GM18868 (cell line): ENCODE measurements around the gene ZNF516.

ENCODE experiments used
- ATAC-seq: cut with Tn5 transposase; IDR thresholded peaks from one replicate; pipeline ENCODE4 v1.9.1; 2021; ENCODE audit warnings: mild to moderate bottlenecking, moderate library complexity; ENCODE audit not compliant: unreplicated experiment

The ZNF516 gene

GRCh38 chr18:76506974-76507764, 12.1 kb upstream of the ZNF516 start:
- no peak for ATAC-seq

DNA sequence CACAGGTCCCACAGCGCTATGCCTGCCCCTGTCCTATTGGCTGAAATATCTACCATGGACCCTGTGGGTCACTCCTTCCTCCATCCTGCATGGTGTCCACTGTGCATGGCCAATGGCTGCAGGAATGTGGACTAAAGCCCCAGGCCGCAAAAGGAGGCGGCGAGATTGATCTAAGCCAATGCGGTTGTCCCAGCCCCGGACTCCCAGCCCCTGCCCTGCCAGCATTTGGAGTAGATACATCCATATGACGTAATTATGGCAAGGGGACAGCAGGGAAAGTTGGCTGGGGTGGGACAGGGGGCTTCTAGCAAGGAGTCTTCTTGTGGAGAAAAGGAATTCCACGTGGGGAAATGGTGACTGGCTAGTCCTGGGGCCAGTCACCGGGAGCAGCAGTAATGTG, 11.4 kb upstream of the ZNF516 start:
- no peak for ATAC-seq

GRCh38 chr18:76505614-76506013, 10.6 kb upstream of the ZNF516 start:
- ATAC-seq = no peak

DNA sequence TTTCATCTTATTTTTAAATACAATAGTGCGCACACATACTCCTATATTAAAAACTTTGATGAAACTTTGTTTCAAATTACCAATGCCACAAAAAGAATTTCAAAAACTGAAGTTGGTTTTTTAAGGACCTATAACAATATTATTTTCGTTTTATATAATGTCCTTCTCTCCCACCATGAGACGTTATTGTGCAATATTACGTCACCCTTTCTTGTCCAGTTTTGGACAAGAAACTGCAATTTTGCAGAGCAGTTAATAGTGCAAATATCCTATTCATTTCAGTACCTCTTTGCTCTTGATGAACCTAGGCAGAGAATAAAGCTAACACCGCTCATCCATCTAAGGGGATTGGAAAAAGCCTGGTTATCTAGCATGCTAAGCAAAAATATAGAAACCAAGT, 9.7 kb upstream of the ZNF516 start:
- no peak for ATAC-seq

DNA sequence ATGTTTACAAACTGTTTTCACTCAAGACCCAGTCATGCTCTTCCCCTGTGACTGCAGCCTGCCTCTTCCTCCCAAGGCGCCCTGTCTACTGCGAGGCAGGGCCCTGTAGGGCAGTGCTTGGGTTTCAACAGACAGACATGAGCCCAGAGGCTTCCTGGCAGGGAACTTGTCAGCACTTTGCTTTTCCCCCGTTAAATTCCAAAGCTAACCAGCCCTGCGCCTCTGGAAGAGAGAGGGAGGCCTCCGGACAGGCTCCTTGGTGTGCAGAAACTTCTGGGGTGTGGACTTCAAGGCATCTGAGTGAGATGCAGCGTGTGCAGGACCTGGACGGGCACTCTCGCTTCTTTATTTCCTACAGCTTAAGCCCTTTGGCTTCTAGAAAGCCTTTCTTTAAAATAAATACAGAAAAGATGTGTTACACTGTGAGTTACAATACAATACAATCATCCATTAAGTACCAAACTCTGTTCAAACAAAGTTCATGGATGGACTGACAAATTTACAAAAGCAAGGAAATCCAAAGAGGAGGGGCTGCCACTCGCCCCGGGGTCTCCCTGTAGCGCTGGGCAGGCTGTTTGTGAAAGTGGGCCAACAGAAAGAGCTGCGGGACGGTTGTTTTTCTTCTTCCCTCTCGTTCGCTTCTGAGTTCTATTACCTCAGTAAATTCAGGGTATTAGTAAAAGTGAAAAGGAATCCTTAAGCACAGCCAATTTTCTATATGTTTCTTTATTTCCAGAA, 8.8 kb upstream of the ZNF516 start:
- ATAC-seq = no peak

DNA sequence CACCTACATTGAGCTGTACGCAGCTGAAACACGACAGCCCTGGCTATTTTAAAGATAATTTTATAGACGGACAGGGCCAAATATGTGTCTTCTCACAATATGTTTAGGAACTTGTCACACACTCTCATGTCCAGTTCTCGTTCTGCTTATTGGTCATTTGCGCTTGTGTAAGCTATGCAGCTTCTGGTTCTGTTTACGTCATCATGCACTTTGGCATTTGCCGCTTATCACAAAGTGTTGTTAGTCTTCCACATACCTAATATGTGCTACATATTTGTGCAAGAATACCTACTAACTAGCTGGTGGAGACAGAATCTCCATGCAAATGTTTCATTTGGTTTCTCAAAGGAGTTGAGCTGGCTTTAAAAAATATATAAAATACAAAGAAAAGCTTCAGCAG, 7.5 kb upstream of the ZNF516 start:
- ATAC-seq = no peak

DNA sequence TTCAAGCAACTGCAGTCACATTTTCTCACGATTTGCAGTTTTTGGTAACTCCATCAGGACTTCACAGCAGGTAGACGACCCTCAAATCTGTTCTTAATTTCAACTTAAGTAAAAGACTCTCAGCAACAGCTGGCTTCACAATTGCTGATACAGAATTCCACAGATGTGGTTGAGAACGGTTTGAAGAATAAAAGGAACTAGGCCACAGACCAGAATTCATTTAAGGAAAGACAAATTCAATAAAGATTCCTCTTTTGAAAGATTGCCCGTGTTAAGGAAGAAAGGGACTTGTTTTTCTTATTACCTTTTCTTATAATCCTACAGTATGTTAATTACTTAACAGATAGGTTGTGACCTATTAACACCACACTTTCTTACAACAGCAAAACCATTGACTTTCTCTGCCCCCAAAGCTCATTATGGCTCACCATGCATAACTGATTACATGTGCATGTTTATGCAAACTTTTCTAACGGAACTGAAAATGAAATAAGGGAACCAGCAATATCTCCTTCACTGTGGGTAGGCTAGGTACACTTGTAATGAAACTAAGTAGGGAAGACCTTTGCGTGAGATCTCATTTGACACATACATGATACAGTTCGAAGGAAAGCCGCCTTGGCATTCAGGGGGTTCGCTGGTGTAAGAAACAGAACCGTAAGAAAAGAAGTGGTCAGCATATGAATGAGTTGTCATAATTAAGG, 4.7 kb upstream of the ZNF516 start:
- peak; percentile 89 for ATAC-seq

DNA sequence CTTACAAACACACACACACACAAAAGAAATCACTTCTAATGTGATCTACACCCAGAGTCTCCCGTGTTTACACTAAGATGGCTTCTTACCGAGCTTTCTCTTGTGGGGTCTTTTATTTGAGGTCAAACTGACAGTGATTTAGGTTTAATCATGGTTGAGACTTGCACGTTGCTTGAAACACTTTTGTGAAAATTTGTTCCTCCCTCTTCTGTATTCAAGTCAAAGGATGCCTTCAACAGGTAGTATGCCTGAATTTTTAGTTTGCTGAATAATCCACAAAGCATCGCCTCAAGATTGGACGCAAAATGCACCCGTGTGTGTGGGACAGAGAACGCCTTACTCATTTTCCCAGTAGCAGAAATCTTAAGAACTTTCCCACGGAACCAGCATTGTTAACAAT, 4.0 kb upstream of the ZNF516 start:
- no peak for ATAC-seq

DNA sequence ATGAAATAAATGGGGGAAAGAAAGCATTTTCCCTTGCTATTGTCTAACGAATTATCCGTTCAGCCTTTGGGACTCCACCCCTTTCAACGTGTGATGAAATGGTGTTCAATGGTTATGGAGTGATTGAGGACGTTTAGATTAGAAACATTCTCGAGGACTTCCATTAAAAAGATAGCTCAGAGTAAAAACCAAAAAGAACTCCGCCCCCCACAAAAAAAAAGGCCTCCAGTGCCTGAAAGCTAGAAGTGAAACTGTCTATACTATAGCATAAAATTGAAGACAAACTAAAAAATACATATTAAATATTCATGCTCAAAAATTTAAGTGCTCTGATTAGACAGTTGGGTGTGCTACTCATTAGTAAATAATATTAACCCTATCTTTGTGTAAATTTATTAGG, 3.0 kb upstream of the ZNF516 start:
- no peak for ATAC-seq

DNA sequence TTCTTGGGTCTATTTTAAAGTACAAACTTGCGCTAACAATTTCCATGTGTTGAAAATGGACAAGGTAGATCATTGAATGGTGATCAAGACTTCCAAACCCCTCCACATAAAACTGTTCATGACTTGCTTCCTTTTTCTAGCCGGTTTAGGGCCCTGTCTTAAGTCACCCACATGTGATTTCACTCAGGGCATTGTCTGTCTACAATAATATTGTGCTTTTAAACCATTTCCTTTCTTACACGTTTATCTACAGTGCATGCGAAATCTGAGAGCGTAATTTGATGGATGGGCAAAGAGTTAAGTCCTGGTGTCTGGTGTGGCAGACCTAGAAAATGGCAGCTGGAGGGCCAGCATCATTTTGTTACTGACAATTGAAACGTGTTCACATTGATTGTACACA, 2.0 kb upstream of the ZNF516 start:
- no peak for ATAC-seq

- ATAC-seq = no peak
These were observed 1.3 kb upstream of the ZNF516 start for GRCh38 chr18:76496194-76496890.

DNA sequence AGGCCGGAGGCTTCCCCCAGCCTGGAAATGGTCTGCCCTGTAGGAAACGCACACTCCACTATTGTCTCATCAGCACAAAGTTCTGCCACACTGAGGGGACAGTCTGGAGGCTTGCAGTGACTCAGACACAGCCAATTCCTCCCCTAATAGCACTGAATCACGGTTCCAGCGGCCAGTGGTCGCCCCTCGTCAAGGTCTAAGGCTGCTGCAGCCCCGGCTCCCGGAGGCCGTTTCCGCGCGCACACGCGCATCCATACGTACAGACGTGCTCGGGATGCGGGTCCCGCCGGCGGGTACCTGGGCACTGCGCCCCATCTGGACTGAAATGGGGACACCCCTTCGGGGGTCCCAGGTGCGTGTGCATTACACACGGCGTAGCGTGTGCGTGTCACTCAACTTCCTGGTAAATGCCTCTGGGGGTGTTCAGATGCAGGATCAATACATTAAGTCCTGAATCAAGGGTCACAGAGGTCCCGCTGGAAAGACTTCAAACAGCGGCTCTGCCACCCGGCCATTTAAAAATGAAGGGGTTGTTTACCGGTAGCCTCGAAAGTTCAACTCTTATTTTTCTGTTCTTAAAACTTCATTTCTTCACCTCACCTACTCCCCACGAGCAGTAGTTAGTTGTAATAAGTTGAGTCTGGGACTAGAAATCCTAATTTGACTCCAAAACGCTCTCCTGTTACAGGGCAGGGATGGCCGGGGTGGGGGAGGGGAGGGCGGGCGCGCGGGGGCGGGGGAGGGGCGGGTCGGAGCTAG, 572 bp upstream of the ZNF516 start:
- peak; percentile 15 for ATAC-seq

DNA sequence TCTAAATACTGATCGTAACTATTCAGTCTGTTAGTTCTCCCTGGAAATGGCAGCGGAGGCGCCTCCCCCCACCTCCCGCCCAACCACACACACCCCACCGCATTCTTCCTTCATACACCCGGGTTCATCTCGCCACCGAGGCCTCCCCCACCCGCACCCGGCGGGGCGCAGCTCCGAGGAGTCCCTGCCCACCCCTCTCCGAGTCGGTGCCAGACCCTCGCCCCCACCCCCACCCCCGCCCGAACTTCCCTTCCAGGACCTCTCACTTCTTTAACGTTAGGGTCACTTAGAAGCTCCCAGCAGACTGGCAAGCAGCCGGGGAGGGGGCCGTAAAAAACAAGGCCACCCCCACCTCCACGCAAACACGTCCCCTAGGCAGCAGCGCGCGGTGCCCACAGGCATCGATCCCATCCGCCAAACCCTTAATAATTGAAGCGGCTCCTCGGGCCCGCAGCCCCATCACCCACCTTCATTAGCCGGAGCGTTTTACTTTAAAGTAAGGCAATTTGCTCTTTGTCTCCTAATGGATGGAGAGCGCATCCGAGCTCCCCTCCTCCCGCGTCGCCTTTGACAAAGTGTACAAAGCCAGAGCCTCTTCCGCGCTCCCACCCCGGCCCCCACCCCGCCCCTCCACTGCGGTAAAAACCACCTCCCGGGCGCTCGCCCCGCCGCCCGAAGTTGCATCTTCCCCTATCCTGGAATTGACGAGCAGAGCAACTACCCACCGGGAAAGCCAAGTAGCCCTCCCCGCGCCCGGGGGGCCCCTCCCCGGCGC, 624 bp downstream of the ZNF516 start:
- no peak for ATAC-seq

- peak; percentile 2 for ATAC-seq
These were observed 1.6 kb downstream of the ZNF516 start for GRCh38 chr18:76493213-76494161.

- ATAC-seq = peak; percentile 63
These were observed 2.3 kb downstream of the ZNF516 start for GRCh38 chr18:76492669-76493212.

DNA sequence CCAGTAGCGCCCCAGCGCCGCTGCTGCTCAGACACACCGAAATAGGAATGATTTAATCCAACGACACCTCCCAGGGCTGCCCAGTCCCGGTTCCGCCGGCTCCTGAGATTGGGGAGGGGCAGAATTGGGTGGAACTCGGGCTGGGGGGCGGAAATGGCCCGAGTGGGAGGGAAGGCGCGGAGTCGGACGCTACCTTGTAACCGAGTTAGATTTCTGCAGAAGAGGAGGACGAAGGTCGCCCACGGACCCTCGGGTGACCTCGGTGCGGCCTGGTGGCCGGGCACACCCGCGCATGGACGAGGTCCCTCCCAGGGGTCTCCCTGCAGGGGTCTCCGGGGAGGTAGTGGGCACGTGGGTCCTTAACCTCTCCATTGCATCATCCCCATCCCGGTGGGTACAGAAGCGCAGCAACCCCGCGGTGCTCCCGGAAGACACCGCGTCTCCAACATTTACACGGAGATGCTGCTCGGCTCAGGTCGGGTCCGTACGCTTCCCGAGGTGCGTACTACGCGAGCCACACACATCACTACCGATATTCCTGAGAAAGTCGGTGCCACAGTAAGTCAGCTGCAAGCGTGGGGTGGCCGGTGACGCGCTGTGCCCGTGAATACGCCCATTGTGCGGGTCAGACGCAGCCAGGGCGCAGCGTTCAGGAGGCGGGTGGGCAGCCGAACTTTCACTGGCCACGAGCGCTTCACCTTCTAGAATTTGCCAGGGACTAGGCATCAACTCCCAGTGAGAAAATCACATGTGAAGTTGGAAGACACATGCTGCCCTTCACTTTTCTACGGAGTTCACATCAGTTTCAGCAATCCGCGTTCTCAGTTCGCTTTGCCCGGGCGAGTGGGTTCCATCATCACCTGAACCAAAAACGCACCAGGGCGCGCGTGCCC, 3.0 kb downstream of the ZNF516 start:
- no peak for ATAC-seq

DNA sequence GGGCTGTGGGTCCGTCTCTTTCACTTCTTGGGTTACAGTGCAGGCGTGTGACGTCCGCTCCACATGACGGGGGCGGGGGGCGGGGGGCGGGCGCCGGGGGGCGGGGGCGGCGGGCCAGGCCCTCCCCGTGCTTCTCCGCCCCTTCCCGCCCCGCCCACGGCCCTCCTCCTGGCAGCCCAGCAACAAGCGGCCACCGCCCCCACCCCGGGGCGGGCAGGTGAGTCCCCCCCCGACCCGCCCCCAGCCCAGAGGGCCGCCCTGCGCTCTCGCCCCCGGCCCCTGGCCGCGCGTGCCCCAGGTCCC, 3.6 kb downstream of the ZNF516 start:
- peak; percentile 13 for ATAC-seq
